Measurements from ENCODE around the gene ACOT13. TPM values are rescaled to one million over a fixed set of nuclear protein-coding genes. Genes with fewer than 3 reads are reported as not detected.

Gene ACOT13
- total RNA-seq, 3 donors from 2014 or later (not counting 1 experiment from before 2014, with no cell fraction given): 3.2 to 4.3 (median 4.2) TPM

- no peak overlapping the region for H3K27ac ChIP-seq (ENCODE audit: low read length)
- Mint-ChIP-seq H3K36me3 (no peaks in the 10 kb centered on the region), H3K4me3 (no peak overlapping the region), H3K27ac (no peak overlapping the region), H3K9me3 (no peaks in the 10 kb centered on the region), H3K4me1 (no peaks in the 10 kb centered on the region), H3K27me3 (ENCODE audit: low read depth in 2 of 2) (peaks cover 4 to 13% of the 10 kb centered on the region in 2 donors)
- ATAC-seq: no peak
- 90% methylated on average over 7 of the region's 7 CpGs for WGBS (ENCODE audit: insufficient coverage)
- DNase-seq: no peak
- no peaks in the 10 kb centered on the region for H3K36me3 ChIP-seq (ENCODE audit: control insufficient read depth, insufficient read depth, low read length)
- H3K27me3 ChIP-seq (ENCODE audit: control insufficient read depth, insufficient read depth, low read length): no peaks in the 10 kb centered on the region
- intact Hi-C loops (cut with micrococcal nuclease): no loop called here
- no peaks in the 10 kb centered on the region for H3K4me1 ChIP-seq (ENCODE audit: control insufficient read depth, insufficient read depth, low read length)
- TF ChIP-seq CTCF (IDR thresholded peaks at IDR 0.05): no peak
- no peaks in the 10 kb centered on the region for H3K9me3 ChIP-seq (ENCODE audit: control insufficient read depth, insufficient read depth, low read length)
- no peak overlapping the region for H3K4me3 ChIP-seq (ENCODE audit: low read length)
Measured at GRCh38 chr6:24621626-24622289, 45.1 kb upstream of the ACOT13 start.

- 92% methylated on average over 4 of the region's 5 CpGs for WGBS (ENCODE audit: insufficient coverage)
- intact Hi-C loops (cut with micrococcal nuclease): no loop called here
- H3K36me3 ChIP-seq (ENCODE audit: control insufficient read depth, insufficient read depth, low read length): no peaks in the 10 kb centered on the region
Measured at GRCh38 chr6:24630856-24631505, 35.9 kb upstream of the ACOT13 start.

GRCh38 chr6:24631671-24632070, 35.2 kb upstream of the ACOT13 start:
- Histone ChIP-seq H3K4me3 (ENCODE audit: low read length) (no peak overlapping the region), H3K27me3 (ENCODE audit: control insufficient read depth, insufficient read depth, low read length) (peaks cover 2% of the 10 kb centered on the region), H3K27ac (ENCODE audit: low read length) (no peak overlapping the region), H3K9me3 (ENCODE audit: control insufficient read depth, insufficient read depth, low read length) (no peaks in the 10 kb centered on the region), H3K4me1 (ENCODE audit: control insufficient read depth, insufficient read depth, low read length) (no peaks in the 10 kb centered on the region), H3K36me3 (ENCODE audit: control insufficient read depth, insufficient read depth, low read length) (no peaks in the 10 kb centered on the region)
- no peak for DNase-seq
- Mint-ChIP-seq H3K27ac (no peak overlapping the region), H3K27me3 (ENCODE audit: low read depth in 2 of 2) (peaks cover 26 to 54% of the 10 kb centered on the region in 2 donors), H3K4me3 (no peak overlapping the region), H3K9me3 (no peaks in the 10 kb centered on the region), H3K36me3 (no peaks in the 10 kb centered on the region), H3K4me1 (no peaks in the 10 kb centered on the region)
- TF ChIP-seq CTCF (IDR thresholded peaks at IDR 0.05): no peak
- ATAC-seq: no peak
- intact Hi-C loops (cut with micrococcal nuclease): no loop called here
- WGBS (ENCODE audit: insufficient coverage): 70% methylated on average over 4 of the region's 5 CpGs

More at GRCh38 chr6:24630856-24631505, 35.9 kb upstream of the ACOT13 start:
- peaks cover 2% of the 10 kb centered on the region for H3K27me3 ChIP-seq (ENCODE audit: control insufficient read depth, insufficient read depth, low read length)
- H3K4me1 ChIP-seq (ENCODE audit: control insufficient read depth, insufficient read depth, low read length): no peaks in the 10 kb centered on the region
- no peak for DNase-seq
- Mint-ChIP-seq H3K36me3 (no peaks in the 10 kb centered on the region), H3K27me3 (ENCODE audit: low read depth in 2 of 2) (peaks cover 22 to 54% of the 10 kb centered on the region in 2 donors), H3K27ac (no peak overlapping the region), H3K9me3 (no peaks in the 10 kb centered on the region), H3K4me1 (no peaks in the 10 kb centered on the region), H3K4me3 (no peak overlapping the region)
- ATAC-seq: no peak
- H3K9me3 ChIP-seq (ENCODE audit: control insufficient read depth, insufficient read depth, low read length): no peaks in the 10 kb centered on the region
- H3K4me3 ChIP-seq (ENCODE audit: low read length): no peak overlapping the region
- no peak for TF ChIP-seq CTCF (IDR thresholded peaks at IDR 0.05)
- H3K27ac ChIP-seq (ENCODE audit: low read length): no peak overlapping the region

Data from natural killer cell (primary cell).